ENCODE results near the gene GCNT2. TPM values are rescaled to one million over a fixed set of nuclear protein-coding genes. Genes with fewer than 3 reads are reported as not detected.
"Not testable (repeated sequence)": the region's sequence is repeated elsewhere in the genome, so short reads cannot be mapped to it uniquely, and the experiment has no call there.

GCNT2 gene
- total RNA-seq, 1 experiment from 2014 or later, result 6.4 TPM

DNA sequence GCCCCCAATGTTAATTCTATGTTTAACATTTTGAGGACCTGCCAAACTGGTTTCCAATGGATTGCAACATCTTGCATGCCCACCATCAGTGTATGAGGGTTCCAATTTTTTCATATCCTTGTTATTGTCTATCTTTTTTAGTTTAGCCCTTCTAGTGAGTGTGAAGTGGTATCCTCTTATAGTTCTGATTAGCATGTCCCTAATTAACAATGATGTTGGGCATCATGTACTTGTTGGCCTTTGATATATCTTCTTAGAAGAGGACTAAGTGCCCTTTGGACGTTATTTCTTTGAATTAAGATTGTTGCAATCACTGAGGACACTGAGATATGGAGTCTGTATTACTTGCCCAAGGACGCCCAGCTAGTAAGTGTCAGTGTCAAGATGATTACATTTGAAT lies 22.3 kb downstream of the GCNT2 start:
- no peak for DNase-seq (ENCODE audit: low read depth)

DNA sequence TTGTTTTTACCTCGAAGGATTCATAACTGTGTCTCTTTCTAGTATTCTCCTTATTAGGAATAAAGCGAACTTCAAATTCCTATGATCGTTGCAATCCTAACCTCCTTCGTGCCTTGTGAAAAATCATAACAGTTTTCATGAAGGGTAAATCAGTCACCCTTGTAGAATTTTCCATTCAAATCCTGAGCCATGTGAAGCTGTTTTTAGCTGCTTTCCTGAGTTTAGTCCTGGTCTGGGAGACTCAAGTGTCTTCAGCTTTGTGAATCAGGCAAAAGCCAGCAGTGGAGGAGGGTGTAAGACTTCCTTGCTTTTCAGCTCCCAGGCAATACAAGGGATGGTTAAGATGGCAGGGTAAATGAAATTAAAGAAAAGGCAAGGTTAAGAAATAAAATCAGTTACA lies 24.3 kb downstream of the GCNT2 start:
- DNase-seq (ENCODE audit: low read depth), result no peak

DNA sequence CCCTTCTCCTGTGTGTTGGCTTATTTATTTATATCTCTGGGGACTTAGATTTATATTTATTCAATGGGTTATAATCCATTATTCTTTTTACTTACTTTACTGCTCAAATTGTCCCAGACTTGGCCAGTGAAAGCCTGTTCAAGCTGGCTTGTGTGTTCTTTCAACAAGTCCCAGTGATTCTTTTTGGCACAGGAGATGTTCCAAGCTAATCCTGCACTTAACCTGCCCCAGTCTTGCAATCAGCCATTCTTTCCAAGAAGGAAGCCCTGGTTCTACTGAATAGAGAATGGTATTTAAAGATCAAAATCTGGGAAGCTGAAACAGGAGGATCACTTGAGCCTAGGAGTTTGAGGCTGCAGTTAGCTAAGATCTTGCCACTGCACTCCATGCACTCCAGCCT lies 26.7 kb downstream of the GCNT2 start:
- no peak for DNase-seq (ENCODE audit: low read depth)

DNA sequence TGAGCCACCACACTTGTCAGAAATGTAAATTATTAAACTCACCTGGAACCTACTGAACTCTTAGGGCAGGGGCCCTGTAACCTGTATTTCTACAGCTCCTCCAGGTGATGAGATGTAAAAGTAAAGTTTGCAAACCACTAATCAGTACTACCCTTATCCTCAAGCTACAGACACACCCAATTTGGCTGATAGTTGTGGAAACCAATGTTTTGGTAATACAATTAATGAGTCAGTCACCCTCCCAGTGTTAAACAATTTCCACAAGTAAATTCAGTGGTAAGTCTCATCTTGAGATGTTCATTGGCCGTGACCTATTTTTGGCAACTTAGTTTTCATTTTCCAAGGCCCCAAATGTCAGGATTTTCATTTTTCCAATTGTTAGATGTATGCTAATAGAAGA lies 29.6 kb downstream of the GCNT2 start:
- no peak for DNase-seq (ENCODE audit: low read depth)

DNA sequence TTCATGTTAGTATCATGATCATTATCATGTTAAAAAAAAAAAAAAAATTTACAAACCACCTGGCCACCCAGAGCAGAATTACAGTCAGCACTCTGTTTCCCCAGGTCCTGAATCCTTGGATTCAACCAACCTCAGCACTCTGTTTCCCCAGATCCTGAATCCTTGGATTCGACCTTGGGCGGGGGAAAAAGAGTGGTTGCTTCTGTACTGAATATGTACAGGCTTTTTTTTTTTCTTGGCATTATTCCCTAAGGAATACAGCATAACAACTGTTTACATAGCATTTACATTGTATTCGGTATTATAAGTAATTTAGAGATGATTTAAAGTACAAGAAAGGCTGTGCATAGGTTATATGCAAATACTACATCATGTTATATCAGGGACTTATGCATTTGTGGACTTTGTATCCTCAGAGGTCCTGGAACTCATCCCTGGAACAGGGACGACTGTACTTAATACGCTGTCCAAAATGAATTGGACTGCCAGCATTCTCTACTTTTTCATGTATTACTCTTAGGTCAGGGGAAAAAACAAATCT lies 31.2 kb downstream of the GCNT2 start:
- no peak for DNase-seq (ENCODE audit: low read depth)

DNA sequence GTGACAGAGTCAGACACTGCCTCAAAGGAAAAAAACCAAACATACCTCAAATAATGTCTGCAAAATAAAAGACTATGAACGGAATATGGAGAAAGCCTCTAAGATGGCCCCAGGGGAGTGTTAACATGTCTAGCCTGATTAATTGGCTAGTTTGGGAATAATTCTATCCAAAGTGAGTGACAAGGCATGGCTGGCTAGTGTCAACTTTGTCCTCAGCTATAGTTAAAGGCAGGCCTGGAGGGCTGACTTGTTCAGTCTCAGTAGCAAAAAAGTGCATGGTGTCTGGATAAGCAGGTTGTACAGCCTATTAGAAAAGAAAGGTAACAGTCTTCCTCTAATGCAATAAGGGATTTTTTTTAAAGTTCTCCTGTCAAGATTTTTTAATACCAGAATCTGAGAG lies 32.7 kb downstream of the GCNT2 start:
- no peak for DNase-seq (ENCODE audit: low read depth)

DNA sequence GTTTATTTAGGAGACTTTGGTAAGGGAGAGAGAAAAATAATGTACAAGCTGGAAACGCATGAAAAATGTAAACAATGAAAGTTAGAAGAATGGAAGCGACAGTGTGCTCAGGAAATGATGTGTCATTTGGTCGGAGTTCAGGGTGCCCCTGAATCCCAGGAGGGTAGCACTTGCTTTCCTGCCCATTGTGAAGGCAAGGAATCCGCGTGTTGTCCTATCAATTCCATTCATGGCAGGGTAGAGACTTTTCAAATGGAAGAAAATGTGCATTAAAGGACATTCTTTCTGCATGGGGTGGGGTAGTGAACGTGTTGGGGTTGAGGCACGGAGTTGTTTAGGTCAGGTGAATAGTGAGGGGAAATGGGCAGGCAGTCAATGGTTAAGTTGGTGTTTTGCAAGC lies 33.7 kb downstream of the GCNT2 start:
- DNase-seq (ENCODE audit: low read depth), result no peak

DNA sequence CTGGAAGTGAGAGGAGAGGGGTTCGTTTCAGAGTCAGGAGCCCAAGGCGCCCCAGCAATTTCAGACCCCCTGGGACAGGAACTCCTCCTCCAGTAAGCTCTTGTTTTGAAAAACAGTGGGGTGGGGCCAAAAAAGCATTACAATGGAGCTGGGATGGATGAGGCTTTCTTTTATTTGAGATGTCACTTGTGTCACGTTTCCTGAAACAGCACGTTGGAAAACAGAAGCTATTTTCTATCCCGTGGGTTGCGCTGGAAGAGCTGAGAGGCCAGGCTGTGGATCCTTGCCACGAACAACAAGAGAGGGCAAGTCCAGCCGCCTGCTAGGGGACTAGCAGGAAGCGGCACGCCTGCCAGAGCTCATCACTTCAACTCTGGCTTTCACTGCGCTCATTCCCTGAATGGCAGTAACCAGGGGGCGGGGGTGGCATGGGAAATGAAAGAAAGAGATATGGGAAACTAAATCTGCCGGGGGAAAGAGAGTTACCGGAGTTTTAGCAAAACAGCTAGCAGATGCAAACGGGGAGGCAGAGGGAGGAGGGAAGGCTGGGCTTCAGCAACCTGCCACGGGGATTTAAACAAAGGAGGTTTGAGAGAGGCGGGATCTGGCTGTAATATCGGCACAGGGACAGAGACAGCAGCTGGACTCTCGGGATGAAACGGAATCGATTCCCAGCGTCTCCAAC lies 34.6 kb downstream of the GCNT2 start:
- peak; percentile 55 for DNase-seq (ENCODE audit: low read depth)

DNA sequence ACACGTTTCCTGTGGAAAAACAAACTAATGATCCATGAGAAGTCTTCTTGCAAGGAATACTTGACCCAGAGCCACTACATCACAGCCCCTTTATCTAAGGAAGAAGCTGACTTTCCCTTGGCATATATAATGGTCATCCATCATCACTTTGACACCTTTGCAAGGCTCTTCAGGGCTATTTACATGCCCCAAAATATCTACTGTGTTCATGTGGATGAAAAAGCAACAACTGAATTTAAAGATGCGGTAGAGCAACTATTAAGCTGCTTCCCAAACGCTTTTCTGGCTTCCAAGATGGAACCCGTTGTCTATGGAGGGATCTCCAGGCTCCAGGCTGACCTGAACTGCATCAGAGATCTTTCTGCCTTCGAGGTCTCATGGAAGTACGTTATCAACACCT lies 35.4 kb downstream of the GCNT2 start:
- DNase-seq (ENCODE audit: low read depth), result no peak

DNA sequence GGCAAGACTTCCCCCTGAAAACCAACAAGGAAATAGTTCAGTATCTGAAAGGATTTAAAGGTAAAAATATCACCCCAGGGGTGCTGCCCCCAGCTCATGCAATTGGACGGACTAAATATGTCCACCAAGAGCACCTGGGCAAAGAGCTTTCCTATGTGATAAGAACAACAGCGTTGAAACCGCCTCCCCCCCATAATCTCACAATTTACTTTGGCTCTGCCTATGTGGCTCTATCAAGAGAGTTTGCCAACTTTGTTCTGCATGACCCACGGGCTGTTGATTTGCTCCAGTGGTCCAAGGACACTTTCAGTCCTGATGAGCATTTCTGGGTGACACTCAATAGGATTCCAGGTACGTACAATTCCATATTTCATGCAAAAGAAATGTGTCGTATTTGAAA lies 35.8 kb downstream of the GCNT2 start:
- no peak for DNase-seq (ENCODE audit: low read depth)

DNA sequence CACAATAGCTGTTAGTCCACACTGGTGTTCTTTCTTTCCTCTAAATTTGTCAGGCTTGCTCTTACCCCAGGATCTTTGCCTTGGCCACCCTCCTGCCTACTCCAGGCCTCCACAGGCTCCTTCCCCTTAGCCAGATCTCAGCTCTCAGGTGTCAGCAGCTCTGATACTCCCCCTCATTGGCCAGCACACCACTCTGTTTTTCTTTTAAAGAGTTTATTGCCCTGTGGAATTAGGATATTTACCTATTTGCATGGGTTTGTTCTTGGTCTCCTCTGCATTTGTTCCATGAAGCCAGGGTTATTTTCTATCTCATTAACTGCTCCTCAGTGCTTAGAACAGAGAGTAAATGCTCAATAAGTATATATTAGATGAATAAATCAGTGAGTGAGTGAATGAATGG lies 36.8 kb downstream of the GCNT2 start:
- no peak for DNase-seq (ENCODE audit: low read depth)

DNA sequence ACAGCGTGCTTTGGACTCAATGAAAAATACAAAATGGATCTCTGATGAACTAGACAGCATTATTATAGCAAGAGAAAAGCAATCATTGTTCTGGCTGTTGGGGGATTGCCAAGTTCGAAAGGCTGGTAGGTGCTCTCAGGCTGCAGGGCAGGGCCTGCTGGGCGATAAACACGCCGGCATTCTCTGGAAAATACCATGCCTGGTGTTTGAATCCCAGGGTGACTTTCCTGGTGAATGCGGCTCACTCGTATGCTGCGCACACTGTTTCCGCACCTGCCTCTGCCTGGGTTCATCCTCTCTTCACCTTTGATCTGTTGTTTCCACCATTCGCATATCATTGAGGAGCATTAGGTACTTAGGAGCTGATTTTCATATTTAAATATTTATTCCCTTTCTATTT lies 37.4 kb downstream of the GCNT2 start:
- no peak for DNase-seq (ENCODE audit: low read depth)

DNA sequence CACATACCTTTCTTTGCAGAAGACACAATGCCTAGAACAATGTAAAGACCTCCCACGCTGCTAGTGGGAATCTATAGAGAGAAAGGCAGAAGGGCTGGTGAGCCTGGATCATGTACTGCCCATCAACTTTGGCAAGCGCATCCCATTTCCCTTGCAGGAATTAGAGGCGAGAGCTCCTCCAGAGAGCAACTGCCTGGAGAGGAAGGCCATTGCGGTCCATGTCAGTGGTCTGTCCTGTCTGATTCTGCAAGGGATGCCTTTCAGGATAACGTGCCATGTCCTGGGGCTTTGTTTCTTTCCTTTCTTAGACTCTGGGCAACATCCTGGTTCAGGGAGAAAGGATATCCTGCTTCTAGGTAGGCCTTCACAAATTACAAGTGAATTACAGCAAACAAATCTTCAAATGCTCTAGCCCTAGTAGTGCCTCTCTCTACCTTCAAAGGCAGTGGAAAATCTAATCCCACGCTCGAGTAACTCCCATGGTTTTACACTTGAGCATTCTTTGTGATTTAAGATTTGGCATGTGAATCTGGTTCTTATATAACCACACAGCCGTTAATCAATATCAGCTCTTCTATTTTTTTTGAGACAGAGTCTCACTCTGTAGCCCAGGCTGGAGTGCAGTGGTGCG lies 38.5 kb downstream of the GCNT2 start:
- DNase-seq (ENCODE audit: low read depth), result no peak

DNA sequence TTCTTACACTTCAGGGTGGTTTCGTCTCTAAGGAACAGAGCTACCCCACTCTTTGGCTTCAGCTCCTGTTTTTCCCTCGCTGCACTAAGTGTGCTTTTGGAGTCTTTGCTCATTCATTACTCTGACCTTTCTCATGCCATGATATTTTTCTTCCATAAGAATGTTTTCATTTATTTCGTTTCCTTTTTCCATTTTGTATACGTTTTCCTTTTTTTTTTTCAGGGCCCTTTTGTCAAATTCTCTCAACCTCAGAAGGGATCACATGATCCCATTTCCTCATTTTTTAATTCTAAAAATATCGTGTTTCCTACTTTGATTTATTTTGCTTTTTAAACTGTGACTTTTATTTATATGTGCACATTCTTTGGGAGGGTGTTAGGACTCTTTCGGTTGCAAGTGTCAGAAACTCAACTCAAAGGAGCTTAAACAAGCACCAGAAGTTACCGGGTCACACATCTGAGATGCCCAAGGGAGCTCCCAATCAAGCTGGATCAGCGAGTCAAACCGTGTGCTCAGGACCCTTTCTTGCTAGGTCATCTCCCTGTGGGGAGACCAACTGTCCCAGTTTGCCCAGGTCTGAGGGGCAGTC lies 40.6 kb downstream of the GCNT2 start:
- DNase-seq (ENCODE audit: low read depth), result no peak

DNA sequence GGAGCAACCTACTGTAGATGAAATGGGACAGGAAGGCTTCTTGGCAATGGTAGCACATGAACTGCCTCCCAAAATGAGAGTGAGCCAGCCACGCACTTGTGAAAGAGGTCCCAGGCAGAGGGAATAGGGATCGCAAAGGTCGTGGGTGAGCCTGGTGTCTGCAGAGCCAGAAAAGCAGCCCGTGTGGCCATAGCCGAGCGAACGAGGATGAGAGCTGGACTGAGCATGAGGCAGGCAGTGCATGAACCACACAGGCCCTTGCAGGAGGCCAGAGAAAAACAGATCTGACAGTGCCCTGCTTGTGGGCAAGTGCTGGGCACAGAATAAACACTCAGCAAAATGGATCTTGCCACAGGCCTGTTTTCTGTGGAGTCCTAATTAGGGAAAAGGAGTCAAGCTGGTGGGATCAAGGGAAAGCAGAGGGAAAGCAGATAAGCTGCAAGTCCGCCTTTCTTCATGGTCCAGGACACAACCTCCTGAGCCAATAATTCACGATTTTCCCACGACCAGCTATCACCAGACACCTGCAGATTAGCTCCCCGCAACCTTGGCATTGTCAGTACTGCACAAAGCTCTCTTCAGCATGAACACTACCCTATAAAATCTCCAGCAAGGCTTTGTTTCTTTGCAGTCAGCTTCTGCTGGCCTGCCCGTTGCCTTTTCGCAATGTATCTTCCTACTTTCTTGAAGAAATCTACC lies 44.0 kb downstream of the GCNT2 start:
- DNase-seq (ENCODE audit: low read depth), result no peak

DNA sequence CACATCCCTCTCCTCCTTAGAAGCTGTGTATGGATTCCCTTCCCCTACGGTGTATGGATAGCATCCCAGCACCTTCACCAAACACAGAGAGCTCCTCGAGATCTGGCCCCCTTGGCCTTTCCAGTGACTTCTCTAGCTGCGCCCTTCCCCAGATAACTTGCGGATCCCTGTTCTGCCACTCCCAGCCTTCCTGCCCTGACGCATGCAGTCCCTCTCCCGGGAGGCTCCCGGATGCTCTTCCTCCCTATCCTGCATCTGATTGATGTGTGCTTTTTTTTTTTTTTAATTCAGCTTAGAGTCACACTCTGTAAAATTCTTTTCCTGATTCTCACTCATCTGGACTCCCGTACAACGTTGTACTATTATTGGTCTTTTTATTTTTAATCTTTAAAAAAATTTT lies 44.8 kb downstream of the GCNT2 start:
- DNase-seq (ENCODE audit: low read depth), result no peak

DNA sequence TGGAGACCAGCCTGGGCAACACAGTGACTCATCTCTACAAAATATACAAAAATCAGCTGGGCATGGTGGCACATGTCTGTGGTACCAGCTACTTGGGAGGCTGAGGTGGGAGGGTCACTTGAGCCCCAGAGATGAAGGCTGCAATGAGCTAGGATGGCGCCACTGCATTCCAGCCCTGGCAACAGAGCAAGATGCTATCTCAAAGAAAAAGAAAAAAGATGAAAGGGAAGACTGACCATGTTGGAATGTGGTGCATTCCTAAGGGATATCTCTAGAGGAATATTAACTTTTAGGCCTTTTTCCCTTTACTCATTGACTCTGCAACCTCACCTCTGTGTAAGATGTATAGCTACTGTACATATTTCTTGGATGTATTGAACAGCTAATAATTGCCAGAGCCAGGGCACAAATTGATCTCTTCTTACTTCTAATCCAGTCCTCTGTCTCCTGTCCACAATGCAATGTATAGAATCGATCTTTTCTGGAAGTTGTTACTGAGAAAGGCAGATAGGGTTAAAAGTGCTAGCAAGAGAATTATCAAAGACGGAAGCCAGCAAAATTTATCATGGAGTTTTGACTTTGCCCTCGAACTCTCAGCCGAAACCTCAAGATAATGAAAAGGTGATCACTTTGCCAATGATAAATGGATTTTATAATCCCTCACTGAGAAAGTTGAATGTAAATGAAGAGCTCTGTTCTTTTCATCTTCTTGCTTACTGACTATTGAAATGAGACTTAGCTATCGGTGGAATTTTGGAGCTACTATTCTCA lies 46.3 kb downstream of the GCNT2 start:
- DNase-seq (ENCODE audit: low read depth), result peak; percentile 25

DNA sequence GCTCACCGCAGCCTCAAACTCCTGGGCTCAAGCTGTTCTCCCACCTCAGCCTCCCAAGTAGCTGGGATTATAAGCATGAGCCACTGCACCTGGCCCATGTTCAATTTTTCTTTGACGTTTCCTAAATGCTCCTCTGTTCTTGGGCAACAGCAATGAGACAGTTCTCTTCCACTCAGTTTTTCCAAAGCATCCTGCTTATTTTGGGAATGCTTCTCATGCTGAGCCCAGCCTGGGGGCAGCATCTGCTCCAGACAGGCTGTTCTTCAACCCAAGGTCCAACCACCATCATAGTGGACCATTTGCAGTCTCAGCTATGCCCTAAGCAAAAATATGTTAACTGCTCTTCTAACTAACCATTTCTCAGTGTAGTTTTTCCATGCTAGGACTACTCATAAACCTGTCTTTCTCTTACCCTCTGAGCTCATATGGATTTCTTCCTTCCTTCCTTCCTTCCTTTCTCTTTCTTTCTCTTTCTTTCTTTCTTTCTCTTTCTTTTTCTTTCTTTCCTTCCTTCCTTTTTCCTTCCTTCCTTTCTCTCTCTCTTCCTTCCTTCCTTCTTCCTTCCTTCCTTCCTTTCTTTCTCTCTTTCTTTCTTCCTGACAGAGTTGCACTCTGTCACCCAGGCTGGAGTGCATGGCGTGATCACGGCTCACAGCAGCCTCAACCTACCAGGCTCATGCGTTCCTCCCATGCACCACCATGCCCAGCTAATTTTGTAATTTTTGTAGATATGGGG lies 48.4 kb downstream of the GCNT2 start:
- DNase-seq (ENCODE audit: low read depth), result no peak

DNA sequence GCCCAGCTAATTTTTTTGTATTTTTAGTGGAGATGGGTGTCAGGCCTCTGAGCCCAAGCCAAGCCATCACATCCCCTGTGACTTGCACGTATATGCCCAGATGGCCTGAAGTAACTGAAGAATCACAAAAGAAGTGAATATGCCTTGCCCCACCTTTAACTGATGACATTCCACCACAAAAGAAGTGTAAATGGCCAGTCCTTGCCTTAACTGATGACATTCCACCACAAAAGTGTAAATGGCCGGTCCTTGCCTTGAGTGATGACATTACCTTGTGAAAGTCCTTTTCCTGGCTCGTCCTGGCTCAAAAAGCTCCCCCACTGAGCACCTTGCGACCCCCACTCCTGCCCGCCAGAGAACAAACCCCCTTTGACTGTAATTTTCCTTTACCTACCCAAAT lies 54.4 kb downstream of the GCNT2 start:
- DNase-seq (ENCODE audit: low read depth), result not testable (repeated sequence)

DNA sequence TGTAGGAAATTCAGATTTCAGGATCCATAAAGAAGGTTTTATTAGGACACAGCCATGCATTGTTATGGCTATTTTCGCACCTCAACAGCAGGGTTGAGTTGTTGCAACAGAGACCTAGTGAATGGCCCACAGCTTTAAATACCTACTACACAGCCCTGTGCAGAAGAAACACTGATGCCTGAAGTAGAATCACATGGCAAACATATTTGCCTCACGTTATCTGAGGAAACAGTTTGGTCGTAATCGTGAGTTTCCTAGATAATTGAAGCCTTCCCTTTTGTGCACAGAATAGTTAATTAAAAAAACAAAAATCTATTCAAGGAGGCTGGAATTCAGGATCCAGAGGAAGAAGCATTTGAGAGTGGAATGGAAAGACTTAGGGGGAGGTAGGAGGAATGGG lies 55.1 kb downstream of the GCNT2 start:
- no peak for DNase-seq (ENCODE audit: low read depth)

DNA sequence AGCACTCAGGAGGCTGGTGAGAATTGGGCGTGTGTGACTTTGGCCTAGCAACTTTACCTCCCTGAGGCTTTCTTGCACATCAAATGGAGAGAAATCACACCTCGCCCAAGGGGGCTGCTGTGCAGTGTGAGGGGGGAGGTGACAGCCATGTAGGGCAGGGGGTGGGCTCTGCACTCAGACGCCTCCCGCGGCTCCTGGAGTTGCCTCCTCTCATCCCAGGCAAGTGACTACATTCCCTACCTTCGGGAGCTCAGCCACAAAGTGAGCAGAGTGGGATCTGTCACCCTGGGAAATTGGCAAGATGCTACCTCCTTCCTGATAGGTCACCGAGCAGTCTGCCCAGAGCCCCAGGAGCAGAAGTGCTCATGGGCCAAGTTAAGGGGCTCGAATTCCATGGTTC lies 56.0 kb downstream of the GCNT2 start:
- no peak for DNase-seq (ENCODE audit: low read depth)

All from HT1080 (cell line).